Measurements from ENCODE around the gene PLCG2.

PLCG2 gene

GRCh38 chr16:81888520-81889394 is 109.7 kb downstream of the PLCG2 start:
- no peak overlapping the region for H3K27ac ChIP-seq
- TF ChIP-seq ZFX (IDR thresholded peaks at IDR 0.05; ENCODE audit: borderline replicate concordance) (no peak), CTCF (IDR thresholded peaks at IDR 0.05) (no peak)

- TF ChIP-seq CTCF (IDR thresholded peaks at IDR 0.05), result no peak
- no peak for TF ChIP-seq ZFX (IDR thresholded peaks at IDR 0.05; ENCODE audit: borderline replicate concordance)
- no peak overlapping the region for H3K27ac ChIP-seq
Observed at GRCh38 chr16:81891736-81892364, 112.8 kb downstream of the PLCG2 start.

GRCh38 chr16:81894592-81894991 is 115.5 kb downstream of the PLCG2 start:
- H3K27ac ChIP-seq, result no peak overlapping the region

GRCh38 chr16:81896902-81897301 is 117.8 kb downstream of the PLCG2 start:
- no peak for TF ChIP-seq ZFX (IDR thresholded peaks at IDR 0.05; ENCODE audit: borderline replicate concordance)
- TF ChIP-seq CTCF (IDR thresholded peaks at IDR 0.05), result no peak
- H3K27ac ChIP-seq, result no peak overlapping the region

More at GRCh38 chr16:81894592-81894991, 115.5 kb downstream of the PLCG2 start:
- TF ChIP-seq ZFX (IDR thresholded peaks at IDR 0.05; ENCODE audit: borderline replicate concordance), result no peak
- no peak for TF ChIP-seq CTCF (IDR thresholded peaks at IDR 0.05)

GRCh38 chr16:81899601-81900000 is 120.5 kb downstream of the PLCG2 start:
- TF ChIP-seq ZFX (IDR thresholded peaks at IDR 0.05; ENCODE audit: borderline replicate concordance) (no peak), CTCF (IDR thresholded peaks at IDR 0.05) (no peak)
- H3K27ac ChIP-seq, result no peak overlapping the region

GRCh38 chr16:81900014-81900413 is 120.9 kb downstream of the PLCG2 start:
- no peak overlapping the region for H3K27ac ChIP-seq
- TF ChIP-seq CTCF (IDR thresholded peaks at IDR 0.05), result peak; percentile 43
- TF ChIP-seq ZFX (IDR thresholded peaks at IDR 0.05; ENCODE audit: borderline replicate concordance), result no peak

GRCh38 chr16:81900456-81900855 is 121.4 kb downstream of the PLCG2 start:
- H3K27ac ChIP-seq, result no peak overlapping the region

More at GRCh38 chr16:81900456-81900855, 121.4 kb downstream of the PLCG2 start:
- TF ChIP-seq CTCF (IDR thresholded peaks at IDR 0.05) (no peak), ZFX (IDR thresholded peaks at IDR 0.05; ENCODE audit: borderline replicate concordance) (no peak)
